WTC11 (cell line): ENCODE data around the gene AGR2. TPM values are rescaled to one million over a fixed set of nuclear protein-coding genes. Genes with fewer than 3 reads are reported as not detected.

Source experiments
- ATAC-seq: fragments of 200-7000 bp; cut with Tn5 transposase; 2 replicates; pipeline ENCODE4 v1.10.0; 2021; ENCODE audit warnings: mild to moderate bottlenecking, moderate library complexity
- CTCF ChIA-PET: fragments of 300-600 bp; sonication (Branson Sonifier 250); formaldehyde crosslinking; loops from one replicate; lab custom pipeline; 2021; ENCODE audit warnings: antibody characterized with exemption; lab: Charles Lee
- POLR2A ChIA-PET: fragments of 350-600 bp; sonication (Branson Sonifier 250); formaldehyde crosslinking; loops from one replicate; lab custom pipeline; 2021; ENCODE audit warnings: antibody characterized with exemption; lab: Charles Lee
- DNase-seq: peaks from one replicate; pipeline ENCODE4 v3.0.0; 2021; ENCODE audit warnings: low spot score
- H3K27ac Mint-ChIP-seq: 2 replicates; pipeline ENCODE4 v1.8.0; 2021; ENCODE audit warnings: mixed read lengths
- H3K27me3 Mint-ChIP-seq: 2 replicates; pipeline ENCODE4 v1.8.0; 2021; ENCODE audit warnings: low read depth, mild to moderate bottlenecking, moderate library complexity, mixed read lengths
- H3K36me3 Mint-ChIP-seq: 2 replicates; pipeline ENCODE4 v1.8.0; 2021; ENCODE audit warnings: mixed read lengths
- H3K4me1 Mint-ChIP-seq: 2 replicates; pipeline ENCODE4 v1.8.0; 2022; ENCODE audit warnings: mixed read lengths
- H3K4me3 Mint-ChIP-seq: 2 replicates; pipeline ENCODE4 v1.8.0; 2021; ENCODE audit warnings: mild to moderate bottlenecking, moderate library complexity, mixed read lengths
- H3K9me3 Mint-ChIP-seq: 2 replicates; pipeline ENCODE4 v1.8.0; 2021; ENCODE audit warnings: mixed read lengths
- ETV6 ChIP-seq: sonication (generic); formaldehyde crosslinking; IDR thresholded peaks from 2 replicates; pipeline ENCODE4 v1.8.1; 2022; ENCODE audit warnings: mild to moderate bottlenecking, missing genetic modification reagents
- GRHL2 ChIP-seq: fragments of 250-450 bp; sonication (Bioruptor Pico); IDR thresholded peaks from 2 replicates; pipeline ENCODE4 v1.8.0; 2022; ENCODE audit warnings: mild to moderate bottlenecking, moderate library complexity; ENCODE audit not compliant: insufficient replicate concordance, severe bottlenecking
- IRF2 ChIP-seq: sonication (generic); formaldehyde crosslinking; IDR thresholded peaks from 2 replicates; pipeline ENCODE4 v1.8.0; 2022; ENCODE audit warnings: low read depth, missing genetic modification reagents, borderline replicate concordance
- NFATC4 ChIP-seq: fragments of 250-450 bp; sonication (Bioruptor Pico); IDR thresholded peaks from 2 replicates; pipeline ENCODE4 v1.9.0; 2021; ENCODE audit warnings: mild to moderate bottlenecking
- NR1H2 ChIP-seq: sonication (generic); formaldehyde crosslinking; IDR thresholded peaks from 2 replicates; pipeline ENCODE4 v1.9.0; 2021; ENCODE audit warnings: mild to moderate bottlenecking, moderate library complexity, missing genetic modification reagents
- NR2C2 ChIP-seq: sonication (generic); formaldehyde crosslinking; IDR thresholded peaks from 2 replicates; pipeline ENCODE4 v1.8.0; 2022; ENCODE audit warnings: mild to moderate bottlenecking, missing genetic modification reagents
- SMAD3 ChIP-seq: sonication (generic); formaldehyde crosslinking; IDR thresholded peaks from 2 replicates; pipeline ENCODE4 v1.8.0; 2022; ENCODE audit warnings: missing genetic modification reagents, mild to moderate bottlenecking, borderline replicate concordance
- SMAD4 ChIP-seq: sonication (generic); formaldehyde crosslinking; IDR thresholded peaks from 2 replicates; pipeline ENCODE4 v1.8.0; 2022; ENCODE audit warnings: mild to moderate bottlenecking, missing genetic modification reagents
- TCF7 ChIP-seq: sonication (generic); formaldehyde crosslinking; IDR thresholded peaks from 2 replicates; pipeline ENCODE4 v1.8.0; 2022; ENCODE audit warnings: mild to moderate bottlenecking, low read depth, missing genetic modification reagents, moderate library complexity
- TEAD1 ChIP-seq: sonication (generic); formaldehyde crosslinking; IDR thresholded peaks from 2 replicates; pipeline ENCODE4 v1.8.0; 2022; ENCODE audit warnings: mild to moderate bottlenecking, missing genetic modification reagents
- TP53 ChIP-seq: sonication (generic); formaldehyde crosslinking; IDR thresholded peaks from 2 replicates; pipeline ENCODE4 v1.8.1; 2023; ENCODE audit warnings: mild to moderate bottlenecking, missing genetic modification reagents
- ZNF671 ChIP-seq: fragments of 250-450 bp; sonication (Bioruptor Pico); IDR thresholded peaks from 2 replicates; pipeline ENCODE4 v1.8.0; 2021; ENCODE audit warnings: mild to moderate bottlenecking
- total RNA-seq: library from RNA; stranded (reverse); gene quantifications from 3 replicates; pipeline ENCODE4 v1.2.3, GENCODE V29; 2021
- TF ChIP-seq, protein P1 (sequence below): sonication (generic); formaldehyde crosslinking; IDR thresholded peaks from 2 replicates; pipeline ENCODE4 v1.8.1; 2023; ENCODE audit warnings: mild to moderate bottlenecking, missing genetic modification reagents, borderline replicate concordance
- TF ChIP-seq, protein P2 (sequence below): sonication (generic); formaldehyde crosslinking; IDR thresholded peaks from 2 replicates; pipeline ENCODE4 v1.8.1; 2023; ENCODE audit warnings: mild to moderate bottlenecking, missing genetic modification reagents, moderate library complexity
- TF ChIP-seq, protein P3 (sequence below): fragments of 250-450 bp; sonication (Bioruptor Pico); conservative IDR thresholded peaks from 2 replicates; pipeline ENCODE4 v1.9.0; 2021; ENCODE audit warnings: mild to moderate bottlenecking
- TF ChIP-seq, protein P4 (sequence below): sonication (generic); formaldehyde crosslinking; IDR thresholded peaks from 2 replicates; pipeline ENCODE4 v1.8.0; 2023; ENCODE audit warnings: missing genetic modification reagents, mild to moderate bottlenecking, borderline replicate concordance
- TF ChIP-seq, protein P5 (sequence below): sonication (generic); formaldehyde crosslinking; IDR thresholded peaks from 2 replicates; pipeline ENCODE4 v1.8.1; 2023; ENCODE audit warnings: mild to moderate bottlenecking, missing genetic modification reagents, moderate library complexity
- TF ChIP-seq, protein P6 (sequence below): sonication (generic); formaldehyde crosslinking; IDR thresholded peaks from 2 replicates; pipeline ENCODE4 v1.8.1; 2023; ENCODE audit warnings: mild to moderate bottlenecking, missing genetic modification reagents
- TF ChIP-seq, protein P7 (sequence below): fragments of 250-450 bp; sonication (Bioruptor Pico); IDR thresholded peaks from 2 replicates; pipeline ENCODE4 v1.9.0; 2021; ENCODE audit warnings: mild to moderate bottlenecking, borderline replicate concordance

AGR2 gene
- total RNA-seq, 1 experiment from 2014 or later = 1.6 TPM

DNA sequence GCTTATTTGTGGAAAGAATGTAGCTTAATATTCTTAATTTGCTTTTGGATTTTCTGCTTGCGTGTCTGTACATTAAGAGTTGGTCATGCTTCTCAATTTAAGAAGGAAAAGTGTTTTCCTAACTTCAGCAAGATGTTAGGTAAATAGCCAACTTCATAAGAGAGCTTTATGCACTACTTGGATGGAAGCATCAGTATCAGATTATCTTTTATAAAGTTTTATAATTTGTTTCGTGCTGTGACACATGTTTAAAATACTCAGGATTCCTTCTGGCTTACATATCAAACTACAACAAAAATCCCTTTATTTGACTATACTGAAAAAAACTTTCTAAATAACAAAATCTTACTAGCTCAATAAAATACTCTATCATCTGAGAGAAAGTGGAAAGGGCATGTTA, 34.8 kb upstream of the AGR2 start (continued):
- TF ChIP-seq, protein P1, sequence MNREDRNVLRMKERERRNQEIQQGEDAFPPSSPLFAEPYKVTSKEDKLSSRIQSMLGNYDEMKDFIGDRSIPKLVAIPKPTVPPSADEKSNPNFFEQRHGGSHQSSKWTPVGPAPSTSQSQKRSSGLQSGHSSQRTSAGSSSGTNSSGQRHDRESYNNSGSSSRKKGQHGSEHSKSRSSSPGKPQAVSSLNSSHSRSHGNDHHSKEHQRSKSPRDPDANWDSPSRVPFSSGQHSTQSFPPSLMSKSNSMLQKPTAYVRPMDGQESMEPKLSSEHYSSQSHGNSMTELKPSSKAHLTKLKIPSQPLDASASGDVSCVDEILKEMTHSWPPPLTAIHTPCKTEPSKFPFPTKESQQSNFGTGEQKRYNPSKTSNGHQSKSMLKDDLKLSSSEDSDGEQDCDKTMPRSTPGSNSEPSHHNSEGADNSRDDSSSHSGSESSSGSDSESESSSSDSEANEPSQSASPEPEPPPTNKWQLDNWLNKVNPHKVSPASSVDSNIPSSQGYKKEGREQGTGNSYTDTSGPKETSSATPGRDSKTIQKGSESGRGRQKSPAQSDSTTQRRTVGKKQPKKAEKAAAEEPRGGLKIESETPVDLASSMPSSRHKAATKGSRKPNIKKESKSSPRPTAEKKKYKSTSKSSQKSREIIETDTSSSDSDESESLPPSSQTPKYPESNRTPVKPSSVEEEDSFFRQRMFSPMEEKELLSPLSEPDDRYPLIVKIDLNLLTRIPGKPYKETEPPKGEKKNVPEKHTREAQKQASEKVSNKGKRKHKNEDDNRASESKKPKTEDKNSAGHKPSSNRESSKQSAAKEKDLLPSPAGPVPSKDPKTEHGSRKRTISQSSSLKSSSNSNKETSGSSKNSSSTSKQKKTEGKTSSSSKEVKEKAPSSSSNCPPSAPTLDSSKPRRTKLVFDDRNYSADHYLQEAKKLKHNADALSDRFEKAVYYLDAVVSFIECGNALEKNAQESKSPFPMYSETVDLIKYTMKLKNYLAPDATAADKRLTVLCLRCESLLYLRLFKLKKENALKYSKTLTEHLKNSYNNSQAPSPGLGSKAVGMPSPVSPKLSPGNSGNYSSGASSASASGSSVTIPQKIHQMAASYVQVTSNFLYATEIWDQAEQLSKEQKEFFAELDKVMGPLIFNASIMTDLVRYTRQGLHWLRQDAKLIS = no peak
- TF ChIP-seq IRF2 (CRISPR knock-in tag) (no peak), GRHL2 (CRISPR knock-in tag) (no peak), ZNF671 (CRISPR knock-in tag) (no peak), NFATC4 (CRISPR knock-in tag) (no peak), SMAD3 (no peak)
- TF ChIP-seq, protein P2, sequence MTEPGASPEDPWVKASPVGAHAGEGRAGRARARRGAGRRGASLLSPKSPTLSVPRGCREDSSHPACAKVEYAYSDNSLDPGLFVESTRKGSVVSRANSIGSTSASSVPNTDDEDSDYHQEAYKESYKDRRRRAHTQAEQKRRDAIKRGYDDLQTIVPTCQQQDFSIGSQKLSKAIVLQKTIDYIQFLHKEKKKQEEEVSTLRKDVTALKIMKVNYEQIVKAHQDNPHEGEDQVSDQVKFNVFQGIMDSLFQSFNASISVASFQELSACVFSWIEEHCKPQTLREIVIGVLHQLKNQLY (CRISPR knock-in tag) = no peak

DNA sequence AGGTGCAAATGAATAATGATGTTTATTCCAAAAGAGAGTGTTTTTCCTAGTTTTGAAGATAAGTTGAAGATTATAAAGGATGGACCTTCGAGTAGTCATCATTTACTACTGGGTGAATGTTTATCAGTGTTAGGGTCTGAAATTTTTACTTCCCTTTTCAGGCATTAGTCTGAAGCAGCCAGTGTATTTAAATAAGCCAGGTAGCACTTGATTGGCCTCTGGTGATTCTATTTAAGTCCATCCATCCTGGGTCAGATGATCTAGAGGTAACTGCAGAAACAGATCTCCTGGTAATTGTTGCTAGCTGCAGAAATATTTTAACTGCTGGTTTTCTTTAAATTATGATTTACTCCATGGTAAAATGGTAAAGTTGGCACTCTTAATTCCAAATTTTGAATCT, 34.1 kb upstream of the AGR2 start:
- POLR2A ChIA-PET = no interaction called here
- no peak overlapping the region for H3K4me3 Mint-ChIP-seq
- ATAC-seq = no peak
- TF ChIP-seq TEAD1 = no peak
- TF ChIP-seq, protein P3, sequence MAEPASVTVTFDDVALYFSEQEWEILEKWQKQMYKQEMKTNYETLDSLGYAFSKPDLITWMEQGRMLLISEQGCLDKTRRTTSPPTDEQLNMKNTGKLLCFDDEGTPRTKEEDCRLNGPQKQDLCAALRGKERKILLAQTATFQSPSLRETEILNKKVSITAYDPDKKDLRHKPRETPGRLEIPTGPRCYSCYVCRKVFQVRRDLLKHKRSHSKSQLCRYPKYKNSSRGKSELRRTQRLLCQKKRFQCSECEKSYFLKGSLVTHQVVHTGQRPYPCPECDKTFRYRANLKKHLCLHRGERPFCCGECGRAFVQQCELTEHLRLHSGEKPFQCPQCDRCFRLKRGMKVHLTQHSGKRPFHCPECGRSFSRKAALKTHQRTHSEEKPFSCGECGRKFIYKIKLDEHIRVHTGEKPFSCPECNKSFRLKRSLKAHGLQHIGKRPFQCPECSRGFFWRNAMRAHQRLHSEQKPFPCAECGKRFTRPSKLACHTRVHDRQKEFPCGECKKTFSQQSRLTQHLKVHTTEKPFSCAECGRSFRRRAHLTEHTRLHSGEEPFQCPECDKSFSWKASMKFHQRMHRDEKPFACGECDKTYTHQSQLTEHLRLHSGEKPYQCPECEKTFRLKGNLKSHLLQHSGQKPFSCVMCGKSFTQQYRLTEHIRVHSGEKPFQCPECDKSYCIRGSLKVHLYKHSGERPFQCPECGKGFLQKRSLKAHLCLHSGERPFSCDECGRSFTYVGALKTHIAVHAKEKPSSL (CRISPR knock-in tag) = no peak
- no peak for TF ChIP-seq NR1H2 (CRISPR knock-in tag)
- TF ChIP-seq, protein P4, sequence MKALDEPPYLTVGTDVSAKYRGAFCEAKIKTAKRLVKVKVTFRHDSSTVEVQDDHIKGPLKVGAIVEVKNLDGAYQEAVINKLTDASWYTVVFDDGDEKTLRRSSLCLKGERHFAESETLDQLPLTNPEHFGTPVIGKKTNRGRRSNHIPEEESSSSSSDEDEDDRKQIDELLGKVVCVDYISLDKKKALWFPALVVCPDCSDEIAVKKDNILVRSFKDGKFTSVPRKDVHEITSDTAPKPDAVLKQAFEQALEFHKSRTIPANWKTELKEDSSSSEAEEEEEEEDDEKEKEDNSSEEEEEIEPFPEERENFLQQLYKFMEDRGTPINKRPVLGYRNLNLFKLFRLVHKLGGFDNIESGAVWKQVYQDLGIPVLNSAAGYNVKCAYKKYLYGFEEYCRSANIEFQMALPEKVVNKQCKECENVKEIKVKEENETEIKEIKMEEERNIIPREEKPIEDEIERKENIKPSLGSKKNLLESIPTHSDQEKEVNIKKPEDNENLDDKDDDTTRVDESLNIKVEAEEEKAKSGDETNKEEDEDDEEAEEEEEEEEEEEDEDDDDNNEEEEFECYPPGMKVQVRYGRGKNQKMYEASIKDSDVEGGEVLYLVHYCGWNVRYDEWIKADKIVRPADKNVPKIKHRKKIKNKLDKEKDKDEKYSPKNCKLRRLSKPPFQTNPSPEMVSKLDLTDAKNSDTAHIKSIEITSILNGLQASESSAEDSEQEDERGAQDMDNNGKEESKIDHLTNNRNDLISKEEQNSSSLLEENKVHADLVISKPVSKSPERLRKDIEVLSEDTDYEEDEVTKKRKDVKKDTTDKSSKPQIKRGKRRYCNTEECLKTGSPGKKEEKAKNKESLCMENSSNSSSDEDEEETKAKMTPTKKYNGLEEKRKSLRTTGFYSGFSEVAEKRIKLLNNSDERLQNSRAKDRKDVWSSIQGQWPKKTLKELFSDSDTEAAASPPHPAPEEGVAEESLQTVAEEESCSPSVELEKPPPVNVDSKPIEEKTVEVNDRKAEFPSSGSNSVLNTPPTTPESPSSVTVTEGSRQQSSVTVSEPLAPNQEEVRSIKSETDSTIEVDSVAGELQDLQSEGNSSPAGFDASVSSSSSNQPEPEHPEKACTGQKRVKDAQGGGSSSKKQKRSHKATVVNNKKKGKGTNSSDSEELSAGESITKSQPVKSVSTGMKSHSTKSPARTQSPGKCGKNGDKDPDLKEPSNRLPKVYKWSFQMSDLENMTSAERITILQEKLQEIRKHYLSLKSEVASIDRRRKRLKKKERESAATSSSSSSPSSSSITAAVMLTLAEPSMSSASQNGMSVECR (CRISPR knock-in tag) = no peak
- TF ChIP-seq TCF7 (CRISPR knock-in tag) = no peak
- no peak for TF ChIP-seq TP53 (CRISPR knock-in tag)
- TF ChIP-seq, protein P5, sequence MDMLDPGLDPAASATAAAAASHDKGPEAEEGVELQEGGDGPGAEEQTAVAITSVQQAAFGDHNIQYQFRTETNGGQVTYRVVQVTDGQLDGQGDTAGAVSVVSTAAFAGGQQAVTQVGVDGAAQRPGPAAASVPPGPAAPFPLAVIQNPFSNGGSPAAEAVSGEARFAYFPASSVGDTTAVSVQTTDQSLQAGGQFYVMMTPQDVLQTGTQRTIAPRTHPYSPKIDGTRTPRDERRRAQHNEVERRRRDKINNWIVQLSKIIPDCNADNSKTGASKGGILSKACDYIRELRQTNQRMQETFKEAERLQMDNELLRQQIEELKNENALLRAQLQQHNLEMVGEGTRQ = no peak
- TF ChIP-seq NFATC4 (CRISPR knock-in tag) = no peak
- TF ChIP-seq, protein P6, sequence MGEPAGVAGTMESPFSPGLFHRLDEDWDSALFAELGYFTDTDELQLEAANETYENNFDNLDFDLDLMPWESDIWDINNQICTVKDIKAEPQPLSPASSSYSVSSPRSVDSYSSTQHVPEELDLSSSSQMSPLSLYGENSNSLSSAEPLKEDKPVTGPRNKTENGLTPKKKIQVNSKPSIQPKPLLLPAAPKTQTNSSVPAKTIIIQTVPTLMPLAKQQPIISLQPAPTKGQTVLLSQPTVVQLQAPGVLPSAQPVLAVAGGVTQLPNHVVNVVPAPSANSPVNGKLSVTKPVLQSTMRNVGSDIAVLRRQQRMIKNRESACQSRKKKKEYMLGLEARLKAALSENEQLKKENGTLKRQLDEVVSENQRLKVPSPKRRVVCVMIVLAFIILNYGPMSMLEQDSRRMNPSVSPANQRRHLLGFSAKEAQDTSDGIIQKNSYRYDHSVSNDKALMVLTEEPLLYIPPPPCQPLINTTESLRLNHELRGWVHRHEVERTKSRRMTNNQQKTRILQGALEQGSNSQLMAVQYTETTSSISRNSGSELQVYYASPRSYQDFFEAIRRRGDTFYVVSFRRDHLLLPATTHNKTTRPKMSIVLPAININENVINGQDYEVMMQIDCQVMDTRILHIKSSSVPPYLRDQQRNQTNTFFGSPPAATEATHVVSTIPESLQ (CRISPR knock-in tag) = no peak
- TF ChIP-seq, protein P7, sequence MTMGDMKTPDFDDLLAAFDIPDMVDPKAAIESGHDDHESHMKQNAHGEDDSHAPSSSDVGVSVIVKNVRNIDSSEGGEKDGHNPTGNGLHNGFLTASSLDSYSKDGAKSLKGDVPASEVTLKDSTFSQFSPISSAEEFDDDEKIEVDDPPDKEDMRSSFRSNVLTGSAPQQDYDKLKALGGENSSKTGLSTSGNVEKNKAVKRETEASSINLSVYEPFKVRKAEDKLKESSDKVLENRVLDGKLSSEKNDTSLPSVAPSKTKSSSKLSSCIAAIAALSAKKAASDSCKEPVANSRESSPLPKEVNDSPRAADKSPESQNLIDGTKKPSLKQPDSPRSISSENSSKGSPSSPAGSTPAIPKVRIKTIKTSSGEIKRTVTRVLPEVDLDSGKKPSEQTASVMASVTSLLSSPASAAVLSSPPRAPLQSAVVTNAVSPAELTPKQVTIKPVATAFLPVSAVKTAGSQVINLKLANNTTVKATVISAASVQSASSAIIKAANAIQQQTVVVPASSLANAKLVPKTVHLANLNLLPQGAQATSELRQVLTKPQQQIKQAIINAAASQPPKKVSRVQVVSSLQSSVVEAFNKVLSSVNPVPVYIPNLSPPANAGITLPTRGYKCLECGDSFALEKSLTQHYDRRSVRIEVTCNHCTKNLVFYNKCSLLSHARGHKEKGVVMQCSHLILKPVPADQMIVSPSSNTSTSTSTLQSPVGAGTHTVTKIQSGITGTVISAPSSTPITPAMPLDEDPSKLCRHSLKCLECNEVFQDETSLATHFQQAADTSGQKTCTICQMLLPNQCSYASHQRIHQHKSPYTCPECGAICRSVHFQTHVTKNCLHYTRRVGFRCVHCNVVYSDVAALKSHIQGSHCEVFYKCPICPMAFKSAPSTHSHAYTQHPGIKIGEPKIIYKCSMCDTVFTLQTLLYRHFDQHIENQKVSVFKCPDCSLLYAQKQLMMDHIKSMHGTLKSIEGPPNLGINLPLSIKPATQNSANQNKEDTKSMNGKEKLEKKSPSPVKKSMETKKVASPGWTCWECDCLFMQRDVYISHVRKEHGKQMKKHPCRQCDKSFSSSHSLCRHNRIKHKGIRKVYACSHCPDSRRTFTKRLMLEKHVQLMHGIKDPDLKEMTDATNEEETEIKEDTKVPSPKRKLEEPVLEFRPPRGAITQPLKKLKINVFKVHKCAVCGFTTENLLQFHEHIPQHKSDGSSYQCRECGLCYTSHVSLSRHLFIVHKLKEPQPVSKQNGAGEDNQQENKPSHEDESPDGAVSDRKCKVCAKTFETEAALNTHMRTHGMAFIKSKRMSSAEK = no peak
- no peak for TF ChIP-seq NR2C2
- TF ChIP-seq ETV6 (CRISPR knock-in tag) = no peak
- no peak for TF ChIP-seq SMAD4

More for the DNA sequence above, 34.1 kb upstream of the AGR2 start:
- CTCF ChIA-PET = no interaction called here
- no peaks in the 10 kb centered on the region for H3K9me3 Mint-ChIP-seq
- H3K27me3 Mint-ChIP-seq = no peaks in the 10 kb centered on the region
- DNase-seq = no peak
- H3K4me1 Mint-ChIP-seq = 0 out of 2 replicates have a peak, but pooled peaks cover 4% of the 10 kb centered on the region
- H3K36me3 Mint-ChIP-seq = no peaks in the 10 kb centered on the region
- no peak overlapping the region for H3K27ac Mint-ChIP-seq
